GM21717 (cell line): Measurements from ENCODE around the gene MRPL43.
"Not testable (repeated sequence)": the region's sequence is repeated elsewhere in the genome, so short reads cannot be mapped to it uniquely, and the experiment has no call there.

ENCODE experiments used
- ATAC-seq: cut with Tn5 transposase; IDR thresholded peaks from one replicate; pipeline ENCODE4 v1.9.1; 2021; ENCODE audit warnings: mild to moderate bottlenecking, moderate library complexity; ENCODE audit not compliant: unreplicated experiment

Gene MRPL43

GRCh38 chr10:100983868-100984671, 3.2 kb downstream of the MRPL43 start:
- ATAC-seq = no peak

- no peak for ATAC-seq
These were observed 4.1 kb downstream of the MRPL43 start for GRCh38 chr10:100982916-100983830.

GRCh38 chr10:100981178-100981772, 6.0 kb downstream of the MRPL43 start:
- ATAC-seq = no peak

DNA sequence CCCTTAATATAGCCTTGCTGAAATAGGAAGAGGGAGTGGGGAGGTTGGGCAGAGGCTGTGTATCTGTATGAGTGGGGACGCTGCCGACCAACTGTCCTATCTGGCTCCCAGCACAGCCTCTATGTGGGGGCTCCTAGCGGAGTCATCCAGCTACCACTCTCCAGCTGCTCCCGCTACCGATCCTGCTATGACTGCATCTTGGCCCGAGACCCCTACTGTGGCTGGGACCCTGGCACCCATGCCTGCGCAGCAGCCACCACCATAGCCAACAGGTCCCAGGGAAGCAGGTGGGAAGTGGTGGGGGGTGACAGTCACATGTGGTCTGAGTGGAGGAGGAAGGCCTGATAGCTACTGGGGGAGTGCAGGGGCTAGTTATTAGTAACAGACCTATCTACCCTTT, 6.6 kb downstream of the MRPL43 start:
- ATAC-seq = no peak

- ATAC-seq = no peak
These were observed 7.0 kb downstream of the MRPL43 start for GRCh38 chr10:100980311-100980710.

DNA sequence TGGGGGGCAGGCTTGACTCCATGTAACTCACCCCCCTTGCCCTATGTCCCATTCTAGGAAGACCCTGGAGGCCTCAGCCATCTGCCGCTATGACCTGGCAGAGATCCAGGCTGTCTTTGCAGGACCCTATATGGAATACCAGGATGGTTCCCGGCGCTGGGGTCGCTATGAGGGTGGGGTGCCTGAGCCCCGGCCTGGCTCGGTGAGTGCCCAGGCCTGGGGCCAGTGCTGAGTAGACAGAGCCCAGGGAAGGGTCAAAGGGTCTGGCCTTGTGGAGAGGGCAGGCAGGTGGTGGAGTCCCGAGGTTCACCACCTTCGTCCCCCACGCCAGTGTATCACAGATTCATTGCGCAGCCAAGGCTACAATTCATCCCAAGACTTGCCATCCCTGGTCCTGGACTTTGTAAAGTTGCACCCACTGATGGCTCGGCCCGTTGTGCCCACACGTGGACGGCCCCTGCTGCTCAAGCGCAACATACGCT, 7.5 kb downstream of the MRPL43 start:
- no peak for ATAC-seq

- ATAC-seq = no peak
These were observed 8.4 kb downstream of the MRPL43 start for GRCh38 chr10:100978901-100979195.

GRCh38 chr10:100978121-100978900, 9.0 kb downstream of the MRPL43 start:
- ATAC-seq = no peak

DNA sequence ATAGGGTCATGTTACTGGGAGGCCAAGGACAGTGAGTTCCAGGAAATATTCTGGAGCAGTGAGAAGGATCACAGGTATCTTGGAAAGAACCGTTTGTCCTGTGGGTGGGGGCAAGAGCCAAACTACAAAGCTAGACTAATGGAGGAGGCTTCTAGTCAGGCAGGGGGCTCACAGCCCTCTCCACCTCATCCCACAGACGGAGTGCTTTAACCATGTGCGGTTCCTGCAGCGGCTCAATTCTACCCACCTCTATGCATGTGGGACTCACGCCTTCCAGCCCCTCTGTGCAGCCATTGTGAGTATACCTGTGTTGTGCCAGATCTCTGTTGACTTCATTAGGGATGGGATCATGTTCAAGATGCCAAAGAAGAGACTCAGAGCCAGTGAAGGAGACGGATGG, 9.9 kb downstream of the MRPL43 start:
- no peak for ATAC-seq

- no peak for ATAC-seq
These were observed 10.4 kb downstream of the MRPL43 start for GRCh38 chr10:100976906-100977305.

DNA sequence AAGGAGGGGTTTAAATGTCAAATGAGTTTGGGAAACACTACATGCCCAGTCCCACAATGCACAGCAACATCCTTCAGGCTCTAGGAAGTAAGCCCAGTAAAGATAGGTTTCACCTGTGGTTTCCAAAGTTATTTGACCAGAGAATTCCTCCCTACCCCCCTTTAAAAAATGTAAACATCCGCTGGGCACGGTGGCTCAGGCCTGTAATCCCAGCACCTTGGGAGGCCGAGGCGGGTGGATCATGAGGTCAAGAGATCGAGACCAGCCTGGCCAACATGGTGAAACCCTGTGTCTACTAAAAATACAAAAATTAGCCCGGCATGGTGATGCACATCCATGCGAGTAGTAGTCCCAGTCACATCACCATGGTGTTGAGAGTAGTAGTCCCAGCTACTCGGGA, 11.9 kb downstream of the MRPL43 start:
- not testable (repeated sequence) for ATAC-seq

- ATAC-seq = no peak
These were observed 14.3 kb downstream of the MRPL43 start for GRCh38 chr10:100972904-100973535.

DNA sequence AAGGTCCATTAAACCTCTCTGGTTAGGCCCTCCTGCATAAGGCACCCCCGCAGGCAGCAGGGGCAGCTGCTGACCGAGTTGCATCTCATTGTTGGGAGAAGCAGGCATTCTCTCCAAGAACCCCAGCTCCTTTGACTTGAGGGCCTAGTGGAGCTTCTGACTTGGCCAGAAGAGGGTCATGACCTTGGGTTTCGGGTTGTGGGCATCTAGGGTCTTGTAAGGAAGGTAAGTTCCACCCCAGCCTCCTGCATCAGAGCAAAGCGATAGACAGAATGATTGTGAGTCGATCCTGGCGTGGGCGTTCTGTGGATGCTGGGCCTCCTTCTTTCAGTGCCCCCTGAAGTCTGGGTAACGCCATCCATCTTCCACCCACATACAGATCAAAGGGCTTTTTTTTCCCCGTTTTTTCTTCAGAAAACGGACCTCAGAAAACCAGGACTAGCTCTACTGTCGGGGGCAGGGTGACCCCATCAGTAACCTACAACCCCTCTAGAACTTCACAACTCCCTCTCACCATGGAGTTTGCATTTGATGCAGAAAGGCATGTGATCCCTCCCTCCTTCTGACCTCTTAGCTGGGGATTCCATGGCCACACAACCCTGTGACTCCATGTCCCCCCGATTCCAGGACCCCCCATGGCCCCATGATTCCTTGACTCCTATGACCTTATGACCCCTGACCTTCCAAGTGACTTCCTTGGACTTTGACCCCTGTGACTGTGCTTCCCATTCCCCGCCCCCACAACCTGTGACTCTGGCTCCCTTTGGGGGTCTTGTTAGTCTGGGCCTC, 15.0 kb downstream of the MRPL43 start:
- ATAC-seq = no peak

- no peak for ATAC-seq
These were observed 16.1 kb downstream of the MRPL43 start for GRCh38 chr10:100970914-100971811.

DNA sequence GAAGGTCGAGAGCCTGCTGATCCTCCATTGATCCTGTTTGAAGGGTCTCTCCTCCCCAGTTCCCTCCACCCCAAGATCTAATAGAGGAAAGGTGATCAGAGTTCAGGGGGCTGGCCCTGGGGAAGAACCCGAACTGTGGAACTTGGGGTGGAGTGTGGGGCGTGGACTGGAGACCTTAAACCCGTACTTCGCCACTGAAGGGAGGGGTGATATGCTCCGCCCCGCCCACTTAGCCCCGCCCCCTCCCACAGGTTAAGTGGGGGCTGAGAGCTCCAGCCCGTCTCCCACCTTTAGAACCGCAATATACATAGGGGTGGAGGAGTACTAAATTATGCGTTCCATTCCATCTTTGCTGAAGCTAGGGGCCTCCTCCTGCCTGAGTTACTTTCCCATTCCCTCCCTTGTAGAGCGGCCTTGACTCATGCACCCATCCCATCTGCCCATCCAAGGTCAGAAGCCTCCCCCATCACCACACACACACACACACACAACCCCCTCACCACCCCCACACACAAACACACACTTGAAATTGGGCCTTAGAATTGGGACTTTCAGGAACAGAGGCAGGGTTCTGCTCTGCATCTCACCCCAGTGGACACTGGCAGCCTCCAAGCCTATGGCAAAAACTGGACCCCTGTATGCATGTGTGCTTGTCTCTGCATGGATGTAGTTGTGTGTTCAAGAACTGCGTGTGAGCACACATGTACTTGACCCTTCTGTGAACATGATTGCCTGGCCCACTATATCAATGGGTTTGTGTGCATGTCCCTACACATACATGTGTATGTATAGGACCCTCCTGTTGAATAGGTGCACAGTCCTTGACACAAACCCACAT, 17.0 kb downstream of the MRPL43 start:
- no peak for ATAC-seq

GRCh38 chr10:100969187-100970075, 17.9 kb downstream of the MRPL43 start, which contains the start of gene SEMA4G:
SEMA4G (plus strand) TSS chr10:100969504; CDS start chr10:100972913, 3,409 bp downstream.
- no peak for ATAC-seq

DNA sequence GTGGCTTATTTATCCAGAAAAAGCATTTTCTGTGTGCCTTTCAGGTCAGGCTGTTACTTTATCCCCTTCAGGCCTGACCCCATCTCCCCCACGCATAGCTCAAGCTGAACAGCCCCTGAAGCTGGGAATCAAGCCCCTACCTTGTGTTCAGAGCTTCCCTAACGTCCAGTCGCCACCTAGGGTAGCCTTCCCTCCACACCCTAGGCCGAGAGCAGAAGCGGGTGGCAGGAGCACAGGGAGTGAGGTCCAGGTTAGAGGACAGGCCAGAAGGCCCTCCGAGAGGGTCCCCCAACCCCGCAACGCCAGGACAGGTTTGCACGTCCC, 18.5 kb downstream of the MRPL43 start:
- no peak for ATAC-seq
